Measurements from ENCODE around the gene TMTC2.

The TMTC2 gene

GRCh38 chr12:82682851-82683261 is 3.9 kb upstream of the TMTC2 start:
- no peak for DNase-seq (ENCODE audit: low read depth)

- peak; percentile 95 for DNase-seq (ENCODE audit: low read depth)
These were observed 927 bp upstream of the TMTC2 start for GRCh38 chr12:82685790-82686167.

GRCh38 chr12:82687021-82688011 is 610 bp downstream of the TMTC2 start:
- no peak for DNase-seq (ENCODE audit: low read depth)

- no peak for DNase-seq (ENCODE audit: low read depth)
These were observed 1.4 kb downstream of the TMTC2 start for GRCh38 chr12:82688035-82688501.

- DNase-seq (ENCODE audit: low read depth): no peak
These were observed 1.9 kb downstream of the TMTC2 start for GRCh38 chr12:82688596-82688995.

- DNase-seq (ENCODE audit: low read depth): no peak
These were observed 3.3 kb downstream of the TMTC2 start for GRCh38 chr12:82690006-82690405.

GRCh38 chr12:82691513-82691912 is 4.8 kb downstream of the TMTC2 start:
- no peak for DNase-seq (ENCODE audit: low read depth)

- DNase-seq (ENCODE audit: low read depth): no peak
These were observed 7.6 kb downstream of the TMTC2 start for GRCh38 chr12:82694276-82694675.

- DNase-seq (ENCODE audit: low read depth): no peak
These were observed 8.3 kb downstream of the TMTC2 start for GRCh38 chr12:82694970-82695369.

- DNase-seq (ENCODE audit: low read depth): no peak
These were observed 8.8 kb downstream of the TMTC2 start for GRCh38 chr12:82695531-82695930.

GRCh38 chr12:82696543-82696942 is 9.8 kb downstream of the TMTC2 start:
- DNase-seq (ENCODE audit: low read depth): no peak

- DNase-seq (ENCODE audit: low read depth): no peak
These were observed 12.2 kb downstream of the TMTC2 start for GRCh38 chr12:82698708-82699564.

- DNase-seq (ENCODE audit: low read depth): no peak
These were observed 19.1 kb downstream of the TMTC2 start for GRCh38 chr12:82705774-82706173.

GRCh38 chr12:82708061-82708879 is 21.6 kb downstream of the TMTC2 start:
- DNase-seq (ENCODE audit: low read depth): no peak

GRCh38 chr12:82709794-82710355 is 23.2 kb downstream of the TMTC2 start:
- DNase-seq (ENCODE audit: low read depth): no peak

GRCh38 chr12:82710741-82711140 is 24.0 kb downstream of the TMTC2 start:
- DNase-seq (ENCODE audit: low read depth): no peak

GRCh38 chr12:82714427-82714826 is 27.7 kb downstream of the TMTC2 start:
- no peak for DNase-seq (ENCODE audit: low read depth)

- DNase-seq (ENCODE audit: low read depth): no peak
These were observed 35.0 kb downstream of the TMTC2 start for GRCh38 chr12:82721726-82722125.

GRCh38 chr12:82723093-82723492 is 36.4 kb downstream of the TMTC2 start:
- DNase-seq (ENCODE audit: low read depth): no peak

- DNase-seq (ENCODE audit: low read depth): no peak
These were observed 37.2 kb downstream of the TMTC2 start for GRCh38 chr12:82723891-82724290.

GRCh38 chr12:82725741-82726140 is 39.0 kb downstream of the TMTC2 start:
- no peak for DNase-seq (ENCODE audit: low read depth)

GRCh38 chr12:82727886-82728285 is 41.2 kb downstream of the TMTC2 start:
- no peak for DNase-seq (ENCODE audit: low read depth)

Measured in fibroblast of the conjunctiva (primary cell).